ENCODE results near the gene TSPAN18. TPM values are rescaled to one million over a fixed set of nuclear protein-coding genes. Genes with fewer than 3 reads are reported as not detected.

TSPAN18 gene
- total RNA-seq, 1 donor from 2014 or later = 717 TPM

GRCh38 chr11:44775985-44776446, 49.3 kb downstream of the TSPAN18 start:
- Mint-ChIP-seq H3K36me3 (ENCODE audit: low read depth, unreplicated experiment) (peaks cover 41% of the 10 kb centered on the region), H3K27ac (ENCODE audit: unreplicated experiment) (no peak overlapping the region), H3K9me3 (ENCODE audit: unreplicated experiment) (no peaks in the 10 kb centered on the region), H3K4me3 (ENCODE audit: unreplicated experiment) (no peak overlapping the region), H3K27me3 (ENCODE audit: unreplicated experiment) (peaks cover 9% of the 10 kb centered on the region), H3K4me1 (ENCODE audit: unreplicated experiment) (peaks cover 88% of the 10 kb centered on the region)
- no peak for DNase-seq (ENCODE audit: low spot score)
- TF ChIP-seq, protein P1, sequence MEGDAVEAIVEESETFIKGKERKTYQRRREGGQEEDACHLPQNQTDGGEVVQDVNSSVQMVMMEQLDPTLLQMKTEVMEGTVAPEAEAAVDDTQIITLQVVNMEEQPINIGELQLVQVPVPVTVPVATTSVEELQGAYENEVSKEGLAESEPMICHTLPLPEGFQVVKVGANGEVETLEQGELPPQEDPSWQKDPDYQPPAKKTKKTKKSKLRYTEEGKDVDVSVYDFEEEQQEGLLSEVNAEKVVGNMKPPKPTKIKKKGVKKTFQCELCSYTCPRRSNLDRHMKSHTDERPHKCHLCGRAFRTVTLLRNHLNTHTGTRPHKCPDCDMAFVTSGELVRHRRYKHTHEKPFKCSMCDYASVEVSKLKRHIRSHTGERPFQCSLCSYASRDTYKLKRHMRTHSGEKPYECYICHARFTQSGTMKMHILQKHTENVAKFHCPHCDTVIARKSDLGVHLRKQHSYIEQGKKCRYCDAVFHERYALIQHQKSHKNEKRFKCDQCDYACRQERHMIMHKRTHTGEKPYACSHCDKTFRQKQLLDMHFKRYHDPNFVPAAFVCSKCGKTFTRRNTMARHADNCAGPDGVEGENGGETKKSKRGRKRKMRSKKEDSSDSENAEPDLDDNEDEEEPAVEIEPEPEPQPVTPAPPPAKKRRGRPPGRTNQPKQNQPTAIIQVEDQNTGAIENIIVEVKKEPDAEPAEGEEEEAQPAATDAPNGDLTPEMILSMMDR (IDR thresholded peaks at IDR 0.05; ENCODE audit: unreplicated experiment) = no peak

- Mint-ChIP-seq H3K27ac (ENCODE audit: unreplicated experiment) (peak overlapping the region; percentile 42), H3K27me3 (ENCODE audit: unreplicated experiment) (peaks cover 9% of the 10 kb centered on the region), H3K4me1 (ENCODE audit: unreplicated experiment) (peaks cover 88% of the 10 kb centered on the region), H3K4me3 (ENCODE audit: unreplicated experiment) (no peak overlapping the region), H3K36me3 (ENCODE audit: low read depth, unreplicated experiment) (peaks cover 41% of the 10 kb centered on the region), H3K9me3 (ENCODE audit: unreplicated experiment) (no peaks in the 10 kb centered on the region)
- TF ChIP-seq, protein P1 (IDR thresholded peaks at IDR 0.05; ENCODE audit: unreplicated experiment) = no peak
- DNase-seq (ENCODE audit: low spot score) = no peak
These were observed 49.9 kb downstream of the TSPAN18 start for GRCh38 chr11:44776551-44777208.

DNA sequence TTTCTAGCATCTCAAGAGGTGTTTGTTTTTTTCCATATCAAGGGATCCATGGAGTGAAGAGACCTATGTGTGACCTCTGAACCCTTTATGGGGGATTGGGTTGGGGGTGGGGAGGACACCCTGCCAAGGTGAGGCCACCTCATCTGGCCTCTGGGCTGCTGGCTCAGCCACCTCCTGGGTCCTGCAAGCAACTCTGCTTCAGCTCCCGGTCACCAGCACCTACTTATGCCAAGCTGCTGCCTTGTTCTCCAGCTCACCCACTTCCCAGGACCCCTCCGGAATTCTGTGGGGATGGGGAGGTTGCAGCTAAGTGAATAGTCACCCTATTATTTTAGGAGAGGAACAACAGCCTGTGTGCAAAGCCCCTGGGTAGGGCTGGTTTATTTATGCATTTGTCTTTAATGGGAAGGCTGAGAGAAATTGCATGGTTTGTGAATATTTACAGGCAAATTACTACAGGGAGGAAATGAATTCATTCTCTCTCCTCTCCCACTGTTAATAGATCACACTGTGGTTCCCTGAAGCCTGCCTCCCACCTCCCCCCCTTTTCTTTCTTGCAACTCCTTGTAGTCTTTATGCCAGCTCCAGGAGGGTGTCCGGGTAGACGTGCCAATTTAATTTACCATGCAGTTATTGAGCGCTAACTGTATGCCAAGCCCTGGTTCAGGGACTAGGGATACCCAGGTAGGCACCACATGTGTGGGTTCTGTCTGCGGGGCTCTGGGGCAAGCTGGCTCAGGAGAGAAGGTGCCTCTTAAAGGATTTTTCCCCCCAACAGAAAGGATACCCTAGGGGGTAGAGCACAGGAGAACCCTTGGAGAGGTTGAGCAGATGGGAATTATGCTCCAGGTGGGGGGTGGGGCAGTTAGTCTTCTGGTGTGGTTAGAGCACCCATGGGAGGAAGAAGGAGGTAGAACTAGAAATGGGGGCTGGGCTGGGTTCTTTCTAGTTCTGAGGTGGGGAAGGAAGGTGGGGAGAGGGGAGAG, 50.7 kb downstream of the TSPAN18 start:
- Mint-ChIP-seq H3K36me3 (ENCODE audit: low read depth, unreplicated experiment) (peaks cover 46% of the 10 kb centered on the region), H3K9me3 (ENCODE audit: unreplicated experiment) (no peaks in the 10 kb centered on the region), H3K27me3 (ENCODE audit: unreplicated experiment) (peaks cover 9% of the 10 kb centered on the region), H3K4me1 (ENCODE audit: unreplicated experiment) (peaks cover 86% of the 10 kb centered on the region), H3K4me3 (ENCODE audit: unreplicated experiment) (peak overlapping the region; percentile 42), H3K27ac (ENCODE audit: unreplicated experiment) (no peak overlapping the region)
- TF ChIP-seq, protein P1 (IDR thresholded peaks at IDR 0.05; ENCODE audit: unreplicated experiment) = no peak
- DNase-seq (ENCODE audit: low spot score) = no peak

- peak overlapping the region; percentile 18 for H3K27ac Mint-ChIP-seq (ENCODE audit: unreplicated experiment)
- no peaks in the 10 kb centered on the region for H3K9me3 Mint-ChIP-seq (ENCODE audit: unreplicated experiment)
- peaks cover 48% of the 10 kb centered on the region for H3K36me3 Mint-ChIP-seq (ENCODE audit: low read depth, unreplicated experiment)
- no peak for DNase-seq (ENCODE audit: low spot score)
- TF ChIP-seq, protein P1 (IDR thresholded peaks at IDR 0.05; ENCODE audit: unreplicated experiment) = no peak
- H3K27me3 Mint-ChIP-seq (ENCODE audit: unreplicated experiment) = peaks cover 8% of the 10 kb centered on the region
- peaks cover 85% of the 10 kb centered on the region for H3K4me1 Mint-ChIP-seq (ENCODE audit: unreplicated experiment)
- no peak overlapping the region for H3K4me3 Mint-ChIP-seq (ENCODE audit: unreplicated experiment)
These were observed 51.7 kb downstream of the TSPAN18 start for GRCh38 chr11:44778195-44779100.
